SK-N-SH (cell line): ENCODE results near the gene ATP1A4. TPM values are rescaled to one million over a fixed set of nuclear protein-coding genes. Genes with fewer than 3 reads are reported as not detected.

Experiments used
- CTCF ChIA-PET: fragments of 300-600, 350-600 bp; formaldehyde crosslinking; extraction: SDS; loops from one replicate; lab custom pipeline; 2021; lab: Yijun Ruan, JAX
- POLR2A ChIA-PET: fragments of 350-600 bp; sonication (Branson Sonifier 250); formaldehyde crosslinking; extraction: SDS; loops from one replicate; lab custom pipeline; 2020; ENCODE audit warnings: antibody characterized with exemption, inconsistent platforms; lab: Yijun Ruan, JAX
- DNase-seq: peaks from one replicate; pipeline ENCODE4 v3.0.0; 2012
- H2AFZ ChIP-seq: fragments of 200-600 bp; sonication (generic); 2 replicates; pipeline ENCODE4 v1.8.1; 2016; ENCODE audit warnings: antibody characterized with exemption, mild to moderate bottlenecking, low read depth
- H3F3A ChIP-seq: fragments of 200-600 bp; sonication (generic); replicated peaks from 2 replicates; pipeline ENCODE3; 2016; ENCODE audit warnings: antibody characterized with exemption, mild to moderate bottlenecking; ENCODE audit not compliant: insufficient read depth
- H3K27ac ChIP-seq, 2 experiments: fragments of 200-500 bp in 1 of 2; fragments of 200-600 bp in 1 of 2; sonication (Bioruptor generic) in 1 of 2; sonication (generic), shearing (Covaris generic) in 1 of 2; 2 replicates each; pipeline versions ENCODE4 v1.5.1 to v1.6.1; 2014 to 2016; ENCODE audit warnings: low read depth in 2 of 2, inconsistent platforms in 1 of 2, low read length in 1 of 2, mild to moderate bottlenecking in 1 of 2, mixed read lengths in 1 of 2
- H3K27me3 ChIP-seq: fragments of 200-600 bp; sonication (generic), shearing (Covaris generic); 2 replicates; pipeline ENCODE4 v1.6.1; 2016; ENCODE audit warnings: mixed run types; ENCODE audit not compliant: insufficient read depth
- H3K36me3 ChIP-seq, 2 experiments: fragments of 200-500 bp in 1 of 2; fragments of 200-600 bp in 1 of 2; sonication (Bioruptor generic) in 1 of 2; sonication (generic) in 1 of 2; replicated peaks in 1 of 2; 2 replicates each; pipeline versions ENCODE3 to v1.5.1; 2014 to 2016; ENCODE audit warnings: low read length in 1 of 2, mild to moderate bottlenecking in 1 of 2; ENCODE audit not compliant: insufficient read depth in 2 of 2, control insufficient read depth in 1 of 2
- H3K4me1 ChIP-seq, 2 experiments: fragments of 200-500 bp in 1 of 2; fragments of 200-600 bp in 1 of 2; sonication (Bioruptor generic) in 1 of 2; sonication (generic), shearing (Covaris generic) in 1 of 2; 2 replicates each; pipeline versions ENCODE4 v1.5.1 to v1.6.1; 2014 to 2016; ENCODE audit warnings: low read depth in 1 of 2, low read length in 1 of 2, mixed run types in 1 of 2; ENCODE audit not compliant: insufficient read depth in 2 of 2, control insufficient read depth in 1 of 2
- H3K4me2 ChIP-seq: fragments of 200-600 bp; sonication (generic), shearing (Covaris generic); 2 replicates; pipeline ENCODE4 v1.6.1; 2017; ENCODE audit warnings: mixed run types
- H3K4me3 ChIP-seq, 2 experiments: fragments of 200-500 bp in 1 of 2; fragments of 200-600 bp in 1 of 2; sonication (Bioruptor generic) in 1 of 2; sonication (generic), shearing (Covaris generic) in 1 of 2; 2 replicates each; pipeline versions ENCODE4 v1.5.1 to v1.8.1; 2014 to 2016; ENCODE audit warnings: low read depth in 2 of 2, inconsistent platforms in 1 of 2, low read length in 1 of 2, mild to moderate bottlenecking in 1 of 2, mixed read lengths in 1 of 2, moderate library complexity in 1 of 2
- H3K79me2 ChIP-seq: fragments of 200-600 bp; sonication (generic); 2 replicates; pipeline ENCODE4 v1.8.1; 2017; ENCODE audit warnings: mild to moderate bottlenecking; ENCODE audit not compliant: insufficient read depth
- H3K9ac ChIP-seq: fragments of 200-600 bp; sonication (generic); 2 replicates; pipeline ENCODE4 v1.6.1; 2017; ENCODE audit warnings: mixed run types
- H3K9me2 ChIP-seq: fragments of 200-600 bp; sonication (generic); 2 replicates; pipeline ENCODE4 v1.6.1; 2017; ENCODE audit warnings: mixed run types
- H3K9me3 ChIP-seq: fragments of 200-600 bp; sonication (generic); 2 replicates; pipeline ENCODE4 v1.6.1; 2017; ENCODE audit warnings: mixed run types, mild to moderate bottlenecking, moderate library complexity
- H4K20me1 ChIP-seq: fragments of 200-600 bp; sonication (generic); 2 replicates; pipeline ENCODE4 v1.6.1; 2017; ENCODE audit warnings: mild to moderate bottlenecking, mixed run types; ENCODE audit not compliant: insufficient read depth
- CHD2 ChIP-seq: fragments of 150-350 bp; IDR thresholded peaks from 2 replicates; pipeline ENCODE4 v1.6.1; 2018; ENCODE audit warnings: low read length; ENCODE audit not compliant: partially characterized antibody
- ELF1 ChIP-seq: IDR thresholded peaks from 2 replicates; pipeline ENCODE4 v1.4.0; 2012
- EP300 ChIP-seq, 2 experiments: IDR thresholded peaks; 2 replicates each; pipeline versions ENCODE4 v1.4.0 to v1.6.1; 2012; ENCODE audit warnings: borderline replicate concordance in 1 of 2, low read depth in 1 of 2, low read length in 1 of 2
- EZH2phosphoT487 ChIP-seq: fragments of 200-600 bp; sonication (generic); IDR thresholded peaks from 2 replicates; pipeline ENCODE4 v1.6.1; 2017; ENCODE audit warnings: low read depth, mixed run types, mild to moderate bottlenecking, antibody characterized with exemption, moderate library complexity, borderline replicate concordance
- FOXJ3 ChIP-seq: sonication (generic); formaldehyde crosslinking; IDR thresholded peaks from 2 replicates; pipeline ENCODE4 v1.5.1; 2020; ENCODE audit warnings: mild to moderate bottlenecking, missing genetic modification reagents
- JUND ChIP-seq: IDR thresholded peaks from 2 replicates; pipeline ENCODE4 v1.4.0; 2012
- MEF2A ChIP-seq: IDR thresholded peaks from 2 replicates; pipeline ENCODE4 v1.4.0; 2012; ENCODE audit warnings: low read depth, borderline replicate concordance
- PBX3 ChIP-seq: IDR thresholded peaks from 2 replicates; pipeline ENCODE4; 2012
- RCOR1 ChIP-seq: fragments of 150-350 bp; IDR thresholded peaks from 2 replicates; pipeline ENCODE4 v1.6.1; 2017; ENCODE audit warnings: antibody characterized with exemption, low read length
- REST ChIP-seq: IDR thresholded peaks from 2 replicates; pipeline ENCODE4 v1.6.1; 2012; ENCODE audit warnings: mild to moderate bottlenecking, low read depth, low read length, moderate library complexity
- RFX5 ChIP-seq: IDR thresholded peaks from 2 replicates; pipeline ENCODE4 v1.6.1; 2012; ENCODE audit warnings: mild to moderate bottlenecking, improper control_type of control experiment, low read length
- SIN3A ChIP-seq: IDR thresholded peaks from 2 replicates; pipeline ENCODE4 v1.6.1; 2012; ENCODE audit warnings: low read depth, mild to moderate bottlenecking, low read length, moderate library complexity, borderline replicate concordance
- TAF1 ChIP-seq: IDR thresholded peaks from 2 replicates; pipeline ENCODE4 v1.6.1; 2012; ENCODE audit warnings: low read depth, mild to moderate bottlenecking, low read length, moderate library complexity, borderline replicate concordance
- USF1 ChIP-seq: IDR thresholded peaks from 2 replicates; pipeline ENCODE4 v1.4.0; 2012; ENCODE audit warnings: low read depth, borderline replicate concordance
- ZBTB33 ChIP-seq: IDR thresholded peaks from 2 replicates; pipeline ENCODE4 v1.4.0; 2012; ENCODE audit warnings: low read depth, borderline replicate concordance
- WGBS: methylation state at CpG from one replicate; pipeline ENCODE4 v1.1.6; 2017; ENCODE audit warnings: low lambda C conversion rate; 5-methylcytosine and 5-hydroxymethylcytosine counted together
- polyA plus RNA-seq, 3 experiments: library from polyadenylated mRNA; depleted of rRNA; stranded (reverse); fragments of >200 nt; gene quantifications; 2 replicates each; pipeline ENCODE4 v1.2.3, GENCODE V29; 2012
- TF ChIP-seq, protein P1 (sequence below): fragments of 150-350 bp; IDR thresholded peaks from 2 replicates; pipeline ENCODE4 v1.6.1; 2016; ENCODE audit warnings: mild to moderate bottlenecking, low read depth, low read length

ATP1A4 gene
- polyA plus RNA-seq, 1 of the 3 experiments (the other 2 are of a cell fraction) = not detected

DNA sequence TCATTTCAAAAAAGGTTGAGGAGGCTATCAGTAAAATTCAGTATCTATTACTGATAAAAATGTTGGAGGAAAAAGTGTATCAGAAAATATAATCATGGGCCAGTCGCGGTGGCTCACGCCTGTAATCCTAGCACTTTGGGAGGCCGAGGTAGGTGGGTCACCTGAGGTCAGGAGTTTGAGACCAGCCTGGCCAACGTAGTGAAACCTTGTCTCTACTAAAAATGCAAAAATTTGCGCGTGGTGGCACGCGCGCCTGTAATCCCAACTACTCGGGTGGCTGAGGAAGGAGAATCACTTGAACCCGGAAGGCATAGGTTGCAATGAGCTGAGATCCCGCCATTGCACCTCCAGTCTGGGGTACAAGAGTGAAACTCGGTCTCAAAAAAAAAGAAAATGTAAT lies 5.3 kb upstream of the ATP1A4 start:
- no peak for DNase-seq
- 0 out of 4 replicates have a peak, but pooled peaks cover 0 to 9% of the 10 kb centered on the region in 2 experiments for H3K4me1 ChIP-seq
- H3K9ac ChIP-seq = no peak overlapping the region
- no peaks in the 10 kb centered on the region for H3F3A ChIP-seq
- POLR2A ChIA-PET = no interaction called here
- H3K36me3 ChIP-seq = no peaks in the 10 kb centered on the region
- H4K20me1 ChIP-seq = no peaks in the 10 kb centered on the region
- WGBS = 85% methylated on average over 14 of the region's 14 CpGs
- TF ChIP-seq PBX3 = no peak
- no peak for TF ChIP-seq SIN3A
- CTCF ChIA-PET = no interaction called here
- H3K79me2 ChIP-seq = no peaks in the 10 kb centered on the region
- no peaks in the 10 kb centered on the region for H3K9me3 ChIP-seq
- H3K9me2 ChIP-seq = no peaks in the 10 kb centered on the region
- H3K27me3 ChIP-seq = peaks cover 19% of the 10 kb centered on the region; the same call in 1 of the 2 replicates
- H2AFZ ChIP-seq = no peak overlapping the region
- H3K4me2 ChIP-seq = no peak overlapping the region
- no peak overlapping the region for H3K4me3 ChIP-seq
- H3K27ac ChIP-seq = no peak overlapping the region

GRCh38 chr1:160148121-160148520 lies 3.3 kb upstream of the ATP1A4 start:
- no peaks in the 10 kb centered on the region for H3F3A ChIP-seq
- no peak overlapping the region for H2AFZ ChIP-seq
- ChIA-PET CTCF (interaction anchor here (0.8 to 1.9 kb wide), 3 partner anchors 9 to 63 kb away, joined by 4 read pairs; no protein-coding TSS in a partner anchor), POLR2A (no interaction called here)
- H3K79me2 ChIP-seq = no peaks in the 10 kb centered on the region
- no peaks in the 10 kb centered on the region for H3K9me3 ChIP-seq
- DNase-seq = no peak
- no peak overlapping the region for H3K4me2 ChIP-seq
- no peak overlapping the region for H3K27ac ChIP-seq
- no peak overlapping the region for H3K4me3 ChIP-seq
- no peaks in the 10 kb centered on the region for H4K20me1 ChIP-seq
- no peaks in the 10 kb centered on the region; the same call in 1 of the 2 replicates for H3K27me3 ChIP-seq
- TF ChIP-seq, protein P1, sequence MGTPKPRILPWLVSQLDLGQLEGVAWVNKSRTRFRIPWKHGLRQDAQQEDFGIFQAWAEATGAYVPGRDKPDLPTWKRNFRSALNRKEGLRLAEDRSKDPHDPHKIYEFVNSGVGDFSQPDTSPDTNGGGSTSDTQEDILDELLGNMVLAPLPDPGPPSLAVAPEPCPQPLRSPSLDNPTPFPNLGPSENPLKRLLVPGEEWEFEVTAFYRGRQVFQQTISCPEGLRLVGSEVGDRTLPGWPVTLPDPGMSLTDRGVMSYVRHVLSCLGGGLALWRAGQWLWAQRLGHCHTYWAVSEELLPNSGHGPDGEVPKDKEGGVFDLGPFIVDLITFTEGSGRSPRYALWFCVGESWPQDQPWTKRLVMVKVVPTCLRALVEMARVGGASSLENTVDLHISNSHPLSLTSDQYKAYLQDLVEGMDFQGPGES = no peak
- no peak for TF ChIP-seq ELF1
- TF ChIP-seq RCOR1 = no peak
- TF ChIP-seq TAF1 = no peak
- TF ChIP-seq SIN3A = no peak
- no peak for TF ChIP-seq CHD2
- TF ChIP-seq RFX5 = no peak
- TF ChIP-seq PBX3 = no peak
- TF ChIP-seq EZH2phosphoT487 = no peak
- no peak for TF ChIP-seq FOXJ3 (CRISPR knock-in tag)
- no peak for TF ChIP-seq ZBTB33
- no peak for TF ChIP-seq REST
- TF ChIP-seq MEF2A = no peak
- TF ChIP-seq JUND = no peak
- TF ChIP-seq EP300 (IDR thresholded peaks at IDR 0.05; ENCODE audit: borderline replicate concordance in 1 of 2, low read depth in 1 of 2, low read length in 1 of 2) = no peak
- no peak for TF ChIP-seq USF1
- no peaks in the 10 kb centered on the region for H3K36me3 ChIP-seq
- no peaks in the 10 kb centered on the region for H3K9me2 ChIP-seq
- H3K9ac ChIP-seq = no peak overlapping the region
- H3K4me1 ChIP-seq = 0 out of 4 replicates have a peak, but pooled peaks cover 0 to 9% of the 10 kb centered on the region in 2 experiments
- 63% methylated on average over 3 of the region's 3 CpGs for WGBS
